Stimulated activated CD8-positive, alpha-beta memory T cell treated with anti-CD3 and anti-CD28 coated beads, Interleukin-4, amount 100 ng/mL, for 24 hours (primary cell): ENCODE data around the gene FGD2.
"Not testable (repeated sequence)": the region's sequence is repeated elsewhere in the genome, so short reads cannot be mapped to it uniquely, and the experiment has no call there.

Source experiments
- DNase-seq: peaks from one replicate; pipeline ENCODE4 v3.0.0-alpha.2; 2020; ENCODE audit warnings: low read depth

FGD2 gene

DNA sequence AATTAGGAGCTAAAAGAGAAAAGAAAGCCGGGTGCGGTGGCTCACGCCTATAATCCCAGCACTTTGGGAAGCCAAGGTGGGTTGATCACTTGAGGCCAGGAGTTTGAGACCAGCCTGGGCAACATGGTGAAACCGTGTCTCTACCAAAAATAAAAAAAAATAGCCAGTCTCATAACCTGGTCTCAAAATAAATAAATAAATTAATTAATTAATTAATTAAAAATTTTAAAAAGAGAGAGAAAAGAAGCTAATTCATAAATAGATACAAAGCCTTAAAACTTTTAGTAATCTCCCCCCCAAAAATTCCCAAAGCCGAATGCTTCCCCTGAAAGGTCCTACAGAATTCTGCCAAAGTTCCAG is 53.5 kb downstream of the FGD2 start:
- DNase-seq, result not testable (repeated sequence)

DNA sequence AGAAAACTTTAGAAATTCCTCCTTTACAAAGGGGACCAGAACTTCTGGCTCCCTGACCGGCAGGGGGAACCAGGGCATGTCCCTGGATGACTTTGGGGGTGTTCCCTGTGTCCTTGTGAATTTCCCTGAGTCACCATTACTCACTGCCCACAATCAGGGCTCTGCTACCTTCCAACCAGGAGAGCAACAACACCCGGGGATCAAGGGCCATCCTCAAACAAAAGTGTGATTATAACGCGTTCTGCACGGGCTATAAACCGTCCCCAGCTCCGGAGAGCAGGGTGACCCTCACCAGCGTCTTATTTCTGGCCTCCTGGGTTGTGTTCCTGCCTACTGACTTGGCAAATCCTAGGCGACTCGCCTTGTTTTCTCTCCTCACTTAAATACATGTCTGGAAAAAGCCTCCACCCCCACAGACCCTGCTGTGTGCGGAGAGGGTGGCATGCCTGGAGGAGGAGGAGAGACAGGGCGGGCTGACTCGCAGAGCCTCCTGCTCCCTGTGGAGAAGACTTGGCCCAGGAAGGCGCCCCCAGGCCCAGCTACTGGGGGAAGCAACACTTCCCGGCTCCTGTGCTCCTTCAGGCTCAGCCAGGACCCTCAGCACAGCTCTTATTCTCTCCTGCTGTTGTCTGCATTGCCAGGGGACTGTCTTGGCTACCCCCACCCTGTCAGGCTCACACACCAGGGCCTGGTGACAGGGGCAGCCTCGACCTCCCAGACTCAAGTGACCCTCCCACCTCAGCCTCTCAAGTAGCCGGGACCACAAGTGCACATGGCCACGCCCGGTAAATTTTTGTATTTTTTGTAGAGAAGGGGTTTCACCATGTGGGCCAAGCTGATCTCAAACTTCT is 54.1 kb downstream of the FGD2 start:
- DNase-seq, result no peak

DNA sequence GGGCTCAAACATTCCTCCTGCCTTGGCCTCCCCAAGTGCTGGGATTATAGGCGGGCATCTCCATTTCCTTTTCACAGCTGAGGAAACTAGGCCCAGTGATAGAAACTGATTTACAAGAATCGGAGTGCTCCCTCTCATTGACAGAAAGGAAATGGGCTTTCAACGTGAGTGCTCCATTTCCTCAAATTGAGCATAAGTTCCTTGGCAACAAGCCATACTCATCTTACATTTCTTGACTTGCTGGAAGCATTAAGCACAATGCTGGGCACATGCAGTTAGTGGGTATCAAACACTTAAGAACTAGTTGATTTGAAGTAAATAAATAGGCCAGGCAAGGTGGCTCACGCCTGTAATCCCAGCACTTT is 54.7 kb downstream of the FGD2 start:
- no peak for DNase-seq

DNA sequence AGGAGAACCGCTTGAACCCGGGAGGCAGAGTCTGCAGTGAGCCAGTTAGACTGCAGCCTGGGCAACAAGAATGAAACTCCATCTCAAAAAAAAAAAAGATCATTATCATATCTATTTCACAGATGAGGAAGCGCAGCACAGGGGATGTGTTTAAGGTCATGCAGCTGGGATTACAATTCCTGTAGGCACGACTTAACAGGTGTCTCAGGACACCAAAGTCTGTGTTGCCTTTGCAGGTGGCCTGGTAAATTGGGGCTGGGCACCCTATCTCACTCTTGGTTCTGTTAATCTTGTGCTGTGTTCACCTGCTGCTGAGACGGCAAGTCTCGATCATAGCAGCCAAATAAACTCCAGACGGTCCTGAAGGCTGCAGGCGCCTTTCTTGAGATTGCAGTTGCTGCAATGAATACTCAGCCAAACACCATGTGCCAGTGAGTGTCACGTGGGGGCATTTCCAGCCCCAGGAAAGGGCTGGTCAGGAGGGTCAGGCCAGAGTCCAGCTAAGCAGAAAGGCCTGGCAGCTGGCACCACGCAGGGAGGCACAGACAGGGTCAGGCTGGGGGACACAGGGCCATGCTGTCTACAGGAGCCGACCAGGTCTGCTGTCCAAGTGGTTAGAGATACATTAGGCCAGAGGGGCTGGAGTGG is 55.8 kb downstream of the FGD2 start:
- no peak for DNase-seq

DNA sequence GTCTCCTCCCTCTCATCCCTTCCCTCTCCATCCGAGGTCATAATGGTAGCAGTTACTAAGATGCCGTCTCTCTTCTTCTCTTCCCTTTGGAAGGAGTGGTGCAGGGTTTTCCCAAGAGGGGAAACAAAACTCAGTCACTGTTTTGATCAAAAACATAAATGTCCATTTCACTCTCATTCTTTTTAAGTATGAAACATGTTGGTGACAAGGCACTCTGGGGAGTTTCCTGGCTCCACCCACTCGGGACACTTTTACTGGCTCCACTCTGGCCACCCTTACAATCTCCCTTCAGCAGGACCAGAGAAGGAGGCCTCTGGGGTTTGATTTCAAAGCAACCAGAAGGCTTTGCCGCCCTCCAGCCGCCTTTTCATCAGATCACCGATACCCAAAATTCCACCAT is 57.0 kb downstream of the FGD2 start:
- DNase-seq, result no peak

DNA sequence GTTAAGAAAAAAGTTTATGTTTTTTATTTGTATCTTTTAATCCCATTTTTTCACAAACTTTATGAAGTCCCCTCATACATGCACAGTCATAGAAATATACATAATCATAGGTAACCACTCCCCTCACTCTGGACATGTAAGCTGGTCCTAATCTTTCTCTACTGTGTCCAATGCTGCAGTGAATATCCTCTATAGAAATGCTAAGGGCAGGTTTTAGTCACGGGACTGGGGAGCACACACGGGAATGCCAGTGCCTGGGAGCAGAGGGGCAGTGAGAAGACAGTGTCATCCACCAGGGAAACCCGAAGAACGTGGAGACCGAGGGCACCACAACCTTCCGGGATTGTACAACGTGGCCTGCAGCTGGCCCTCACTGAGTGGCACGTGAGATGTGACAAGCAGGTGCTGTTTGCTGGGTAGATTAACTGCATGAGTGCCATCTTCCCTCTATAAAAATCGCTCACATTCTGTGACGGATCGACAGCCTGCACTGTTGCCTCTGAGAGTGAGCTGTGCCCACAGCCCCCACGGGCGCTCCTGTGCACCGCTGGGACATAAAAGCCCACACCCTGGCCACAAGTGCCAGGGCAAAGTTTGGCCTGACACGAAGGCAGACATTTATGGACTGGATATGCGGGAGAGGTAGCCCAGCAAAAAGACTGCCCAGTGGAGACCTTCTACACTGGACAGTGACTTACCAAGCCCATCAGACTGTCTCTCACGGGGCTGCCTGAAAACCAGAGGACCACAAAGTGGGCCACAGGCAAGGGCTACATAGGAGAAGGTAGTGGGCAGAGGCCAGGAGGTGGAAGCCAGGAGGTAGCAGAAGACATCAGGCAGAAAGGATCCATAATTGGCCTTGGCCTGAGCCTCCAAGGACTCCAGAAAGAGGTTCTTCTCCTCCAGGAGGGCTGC is 63.2 kb downstream of the FGD2 start:
- DNase-seq, result no peak

GRCh38 chr6:37069639-37070038 is 64.2 kb downstream of the FGD2 start:
- DNase-seq, result no peak

GRCh38 chr6:37072526-37072925 is 67.1 kb downstream of the FGD2 start:
- DNase-seq, result no peak

- no peak for DNase-seq
Observed at GRCh38 chr6:37074053-37074827, 68.8 kb downstream of the FGD2 start.

DNA sequence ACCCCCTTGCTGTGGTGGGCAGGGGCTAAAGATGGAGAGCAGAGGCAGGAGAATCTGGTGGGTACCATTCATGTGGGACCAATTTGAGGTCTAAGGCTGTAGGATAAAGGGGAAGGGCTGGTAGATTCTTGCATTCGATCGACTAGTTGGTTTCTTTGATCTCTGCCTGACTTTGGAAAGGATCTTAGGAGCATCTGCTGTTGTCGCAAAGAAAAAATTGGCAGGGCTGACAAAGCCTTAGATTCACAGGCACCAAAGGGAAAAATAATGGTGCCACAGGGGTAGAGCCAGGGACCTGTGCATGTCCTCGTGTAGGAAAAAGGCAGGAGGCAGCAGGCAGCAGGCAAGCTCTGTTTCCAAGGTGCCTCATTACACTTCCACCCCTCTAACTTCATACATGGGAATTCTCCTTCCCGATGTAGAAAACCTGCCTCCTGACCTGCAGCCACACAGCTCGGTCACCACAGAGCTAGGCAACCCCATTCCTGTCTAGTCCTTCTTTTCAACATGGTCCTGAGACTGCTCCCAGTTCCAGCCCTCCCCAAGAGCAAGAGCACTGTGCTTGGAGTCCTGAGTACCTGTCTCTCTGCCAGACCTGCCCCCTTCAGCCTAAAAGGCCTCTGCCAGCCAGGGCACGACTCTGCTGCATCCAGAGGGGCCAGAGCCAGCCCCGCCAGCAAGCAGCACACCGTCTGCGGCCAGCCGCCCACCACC is 71.9 kb downstream of the FGD2 start:
- DNase-seq, result no peak

GRCh38 chr6:37077905-37078296 is 72.4 kb downstream of the FGD2 start:
- DNase-seq, result no peak
